GM19239 (cell line): Measurements from ENCODE around the gene JAKMIP1.

Experiments
- DNase-seq: peaks from one replicate; pipeline ENCODE4 v3.0.0; 2011; ENCODE audit warnings: low spot score; ENCODE audit not compliant: insufficient read length
- FAIRE-seq: peaks from 2 replicates; lab custom pipeline; 2011; peaks lifted over from hg19 to GRCh38; lab: Jason Lieb, UNC

JAKMIP1 gene

GRCh38 chr4:5984843-5985242, 215.5 kb downstream of the JAKMIP1 start:
- DNase-seq: no peak
- no peak for FAIRE-seq

GRCh38 chr4:5982156-5982973, 218.0 kb downstream of the JAKMIP1 start:
- FAIRE-seq (no peak), DNase-seq (no peak)

GRCh38 chr4:5980436-5981155, 219.8 kb downstream of the JAKMIP1 start:
- no peak for FAIRE-seq
- DNase-seq: no peak

- DNase-seq (no peak), FAIRE-seq (no peak)
Measured at GRCh38 chr4:5979981-5980380, 220.4 kb downstream of the JAKMIP1 start.

GRCh38 chr4:5976921-5977320, 223.4 kb downstream of the JAKMIP1 start:
- FAIRE-seq: no peak
- no peak for DNase-seq

GRCh38 chr4:5976431-5976830, 223.9 kb downstream of the JAKMIP1 start:
- DNase-seq (no peak), FAIRE-seq (no peak)
